GOT3 (cell line): Measurements from ENCODE around the gene FAM200A.
"Not testable (repeated sequence)": the region's sequence is repeated elsewhere in the genome, so short reads cannot be mapped to it uniquely, and the experiment has no call there.

Experiments used
- DNase-seq: peaks from one replicate; lab custom pipeline; 2025; ENCODE audit warnings: mixed read lengths; lab: John Stamatoyannopoulos, UW

The FAM200A gene

GRCh38 chr7:99559175-99559915 lies 7.4 kb upstream of the FAM200A start:
- no peak for DNase-seq

DNA sequence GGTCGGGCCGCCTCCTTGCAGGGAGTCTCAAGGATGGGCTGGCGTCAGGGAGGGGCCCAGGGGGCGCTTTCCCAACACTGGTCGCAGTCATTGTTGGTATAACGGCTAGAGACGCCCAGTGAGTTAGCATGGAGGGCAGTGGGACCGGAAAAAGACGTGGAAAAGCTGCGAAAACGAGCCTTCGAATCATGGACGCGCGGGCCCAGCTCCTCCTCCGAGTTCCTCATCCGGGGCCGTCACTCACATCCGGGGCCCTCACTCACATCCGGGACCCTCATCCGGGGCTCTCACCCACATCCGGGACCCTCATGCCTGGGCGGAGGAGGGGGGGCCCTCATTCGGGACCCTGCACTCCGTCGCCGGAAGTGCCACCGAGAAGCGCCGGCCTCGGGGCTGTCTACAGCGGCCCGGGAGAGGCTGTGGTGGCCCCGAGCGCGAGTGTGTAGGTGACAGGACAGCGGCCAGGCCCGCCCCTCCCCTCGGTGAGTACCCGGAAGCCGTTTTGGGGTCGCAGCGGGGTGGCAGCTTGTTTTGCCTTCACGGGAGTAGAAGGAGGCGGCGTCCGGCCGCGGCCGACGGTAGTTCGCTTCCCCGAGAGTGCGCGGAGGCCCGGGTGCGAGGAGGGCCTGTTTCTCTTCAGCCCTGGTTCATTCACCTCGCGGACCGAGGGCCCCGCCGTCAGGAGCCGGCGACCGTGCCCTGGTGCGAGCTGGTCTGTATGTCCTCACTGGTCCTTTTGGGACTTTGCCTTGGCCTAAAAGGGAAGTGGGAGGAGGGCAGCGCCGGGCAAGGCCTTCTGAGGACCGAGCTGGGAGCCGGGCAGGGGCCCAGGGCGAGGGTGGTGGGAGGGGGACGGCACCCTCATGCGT lies 6.6 kb upstream of the FAM200A start, which contains the start of gene ZNF655:
TSS of gene ZNF655 (plus strand) at position 337 of the 869 bp plus-strand sequence. CDS start 1,918 bp downstream, outside the sequence.
- peak; percentile 50 for DNase-seq

- no peak for DNase-seq
Measured at GRCh38 chr7:99557940-99558305, 6.0 kb upstream of the FAM200A start.

- DNase-seq, result no peak
Measured at GRCh38 chr7:99557196-99557607, 5.3 kb upstream of the FAM200A start.

GRCh38 chr7:99554939-99555338 lies 3.0 kb upstream of the FAM200A start:
- DNase-seq, result no peak

GRCh38 chr7:99553039-99553438 lies 1.1 kb upstream of the FAM200A start:
- no peak for DNase-seq

- DNase-seq, result no peak
Measured at GRCh38 chr7:99551334-99551733, 580 bp downstream of the FAM200A start.

DNA sequence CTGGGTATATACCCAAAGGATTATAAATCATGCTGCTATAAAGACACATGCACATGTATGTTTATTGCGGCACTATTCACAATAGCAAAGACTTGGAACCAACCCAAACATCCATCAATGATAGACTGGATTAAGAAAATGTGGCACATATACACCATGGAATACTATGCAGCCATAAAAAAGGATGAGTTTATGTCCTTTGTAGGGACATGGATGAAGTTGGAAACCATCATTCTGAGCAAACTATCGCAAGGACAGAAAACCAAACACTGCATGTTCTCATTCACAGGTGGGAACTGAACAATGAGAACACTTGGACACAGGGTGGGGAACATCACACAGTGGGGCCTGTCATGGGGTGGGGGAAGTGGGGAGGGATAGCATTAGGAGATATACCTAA lies 2.4 kb downstream of the FAM200A start:
- DNase-seq, result not testable (repeated sequence)

GRCh38 chr7:99545308-99545707 lies 6.6 kb downstream of the FAM200A start:
- DNase-seq, result not testable (repeated sequence)

DNA sequence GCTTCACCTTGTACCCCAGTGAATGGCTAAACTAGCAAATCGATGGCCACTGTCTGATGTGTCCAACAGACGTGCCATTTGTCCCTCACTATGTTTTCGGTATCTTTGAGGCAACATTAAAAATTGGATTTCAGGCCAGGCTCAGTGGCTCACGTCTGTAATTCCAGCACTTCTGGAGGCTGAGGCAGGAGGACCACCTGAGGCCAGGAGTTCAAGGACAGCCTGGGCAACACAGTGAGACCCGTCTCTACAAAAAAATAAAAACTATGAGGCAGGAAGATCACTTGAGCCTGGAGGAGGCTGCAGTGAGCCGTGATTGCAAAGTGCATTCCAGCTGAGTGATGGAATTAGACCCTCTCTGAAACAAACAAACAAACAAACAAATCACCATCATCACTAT lies 8.0 kb downstream of the FAM200A start:
- DNase-seq, result no peak

- no peak for DNase-seq
Measured at GRCh38 chr7:99543081-99543671, 8.7 kb downstream of the FAM200A start.

- no peak for DNase-seq
Measured at GRCh38 chr7:99541212-99541611, 10.7 kb downstream of the FAM200A start.

DNA sequence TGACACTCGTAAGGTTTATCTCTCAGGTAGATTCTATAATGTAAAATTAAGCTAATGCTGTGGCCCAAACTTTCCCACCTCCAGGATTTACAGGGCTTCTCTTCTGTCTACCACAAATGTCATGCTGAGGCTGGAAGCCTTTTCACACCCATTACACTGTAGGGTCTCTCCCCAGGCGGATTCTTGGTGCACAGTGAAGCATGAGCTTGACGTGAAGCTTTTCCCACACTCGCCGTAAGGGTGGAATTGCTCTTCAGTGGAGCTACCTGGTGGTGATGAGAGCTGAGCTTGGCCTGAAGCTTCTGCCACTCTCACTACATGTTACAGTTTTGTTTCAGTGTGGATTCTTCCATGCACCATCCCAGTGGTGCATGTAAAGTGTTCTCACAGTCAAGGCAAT lies 11.4 kb downstream of the FAM200A start:
- no peak for DNase-seq

GRCh38 chr7:99539213-99539811 lies 12.6 kb downstream of the FAM200A start:
- no peak for DNase-seq

- no peak for DNase-seq
Measured at GRCh38 chr7:99535667-99536066, 16.2 kb downstream of the FAM200A start.

DNA sequence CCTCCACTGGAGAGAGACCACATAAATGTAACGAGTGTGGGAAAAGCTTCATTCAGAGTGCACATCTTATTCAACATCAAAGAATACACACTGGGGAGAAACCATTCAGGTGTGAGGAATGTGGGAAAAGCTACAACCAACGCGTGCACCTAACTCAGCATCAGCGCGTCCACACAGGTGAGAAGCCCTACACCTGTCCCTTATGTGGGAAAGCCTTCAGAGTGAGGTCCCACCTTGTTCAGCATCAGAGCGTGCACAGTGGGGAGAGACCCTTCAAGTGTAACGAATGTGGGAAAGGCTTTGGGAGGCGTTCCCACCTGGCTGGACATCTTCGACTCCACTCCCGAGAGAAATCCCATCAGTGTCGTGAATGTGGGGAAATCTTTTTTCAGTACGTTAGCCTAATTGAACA lies 20.6 kb downstream of the FAM200A start:
- no peak for DNase-seq

GRCh38 chr7:99525713-99526440 lies 26.0 kb downstream of the FAM200A start:
- DNase-seq, result no peak

- no peak for DNase-seq
Measured at GRCh38 chr7:99521399-99521798, 30.5 kb downstream of the FAM200A start.

GRCh38 chr7:99514050-99514449 lies 37.9 kb downstream of the FAM200A start:
- no peak for DNase-seq

- no peak for DNase-seq
Measured at GRCh38 chr7:99505324-99505662, 46.6 kb downstream of the FAM200A start.

DNA sequence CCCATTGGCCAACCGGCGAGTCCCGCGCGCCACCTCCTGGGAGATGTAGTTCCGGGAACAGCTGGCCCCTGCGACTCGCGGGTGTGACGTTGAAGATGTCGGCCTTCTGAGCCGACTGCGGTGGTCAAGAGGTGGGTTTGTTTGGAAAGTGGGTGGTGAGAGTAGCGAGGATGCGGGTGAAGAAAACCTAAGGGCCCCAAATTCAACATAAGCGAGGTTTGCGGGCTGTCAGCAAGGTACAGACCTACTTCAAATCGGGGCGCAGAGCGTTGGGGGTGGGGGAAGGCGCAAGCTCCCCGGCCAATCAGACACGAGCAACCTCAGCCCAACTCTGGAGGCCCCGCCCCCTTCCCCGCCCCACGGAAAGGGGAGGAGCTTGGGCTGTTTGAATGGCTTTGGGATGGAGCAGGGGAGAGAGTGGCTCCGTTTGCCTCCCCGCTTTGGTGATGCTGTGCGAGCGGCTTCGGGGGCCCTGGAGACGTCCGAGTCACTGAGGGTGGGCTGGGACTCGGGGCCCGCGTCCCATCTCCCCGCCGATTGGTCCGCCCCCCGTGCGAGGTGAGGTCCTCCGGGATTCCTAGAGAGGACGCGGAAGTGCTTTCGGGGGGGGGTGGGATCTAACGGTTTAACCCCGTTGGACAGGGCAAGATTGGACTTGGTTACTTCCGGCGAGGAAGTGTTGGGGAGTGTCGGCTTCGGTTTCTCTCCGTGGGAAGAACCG lies 47.2 kb downstream of the FAM200A start, which contains the start of gene ZKSCAN5:
TSS of gene ZKSCAN5 (plus strand) at position 60 of the 721 bp plus-strand sequence. CDS start 1,383 bp downstream, outside the sequence.
- DNase-seq, result peak; percentile 97
